Measurements from ENCODE around the gene RAB10. TPM values are rescaled to one million over a fixed set of nuclear protein-coding genes. Genes with fewer than 3 reads are reported as not detected.
A peak's percentile ranks its signal among the peaks of the same experiment; 100 is the strongest.
"Not testable (repeated sequence)": the region's sequence is repeated elsewhere in the genome, so short reads cannot be mapped to it uniquely, and the experiment has no call there.

The RAB10 gene
- polyA plus RNA-seq, 3 donors from 2014 or later = 69.9 to 85.2 (median 80.5) TPM

DNA sequence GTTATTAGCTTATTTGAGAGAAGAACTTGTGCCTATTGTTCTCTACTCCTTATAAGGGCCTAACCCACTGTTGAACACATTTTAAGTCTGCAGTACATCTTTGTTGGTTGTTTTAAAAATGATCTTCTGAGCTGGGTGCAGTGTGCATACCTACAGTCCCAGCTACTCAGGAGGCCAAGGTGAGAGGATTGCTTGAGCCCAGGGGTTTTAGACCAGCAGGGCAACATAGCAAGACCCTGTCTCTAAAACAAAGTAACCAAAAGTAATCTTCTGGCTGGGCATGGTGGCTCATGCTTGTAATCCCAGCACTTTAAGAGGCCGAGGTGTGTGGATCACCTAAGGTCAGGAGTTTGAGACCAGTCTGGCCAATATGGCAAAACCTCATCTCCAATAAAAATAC is 25.8 kb upstream of the RAB10 start:
- Mint-ChIP-seq H3K27ac (no peak overlapping the region), H3K4me3 (no peak overlapping the region), H3K27me3 (ENCODE audit: low read depth in 3 of 3) (peaks cover 1 to 4% (median 1%) of the 10 kb centered on the region in 3 donors), H3K36me3 (no peaks in the 10 kb centered on the region), H3K9me3 (no peaks in the 10 kb centered on the region), H3K4me1 (no peaks in the 10 kb centered on the region)
- no peak for DNase-seq

DNA sequence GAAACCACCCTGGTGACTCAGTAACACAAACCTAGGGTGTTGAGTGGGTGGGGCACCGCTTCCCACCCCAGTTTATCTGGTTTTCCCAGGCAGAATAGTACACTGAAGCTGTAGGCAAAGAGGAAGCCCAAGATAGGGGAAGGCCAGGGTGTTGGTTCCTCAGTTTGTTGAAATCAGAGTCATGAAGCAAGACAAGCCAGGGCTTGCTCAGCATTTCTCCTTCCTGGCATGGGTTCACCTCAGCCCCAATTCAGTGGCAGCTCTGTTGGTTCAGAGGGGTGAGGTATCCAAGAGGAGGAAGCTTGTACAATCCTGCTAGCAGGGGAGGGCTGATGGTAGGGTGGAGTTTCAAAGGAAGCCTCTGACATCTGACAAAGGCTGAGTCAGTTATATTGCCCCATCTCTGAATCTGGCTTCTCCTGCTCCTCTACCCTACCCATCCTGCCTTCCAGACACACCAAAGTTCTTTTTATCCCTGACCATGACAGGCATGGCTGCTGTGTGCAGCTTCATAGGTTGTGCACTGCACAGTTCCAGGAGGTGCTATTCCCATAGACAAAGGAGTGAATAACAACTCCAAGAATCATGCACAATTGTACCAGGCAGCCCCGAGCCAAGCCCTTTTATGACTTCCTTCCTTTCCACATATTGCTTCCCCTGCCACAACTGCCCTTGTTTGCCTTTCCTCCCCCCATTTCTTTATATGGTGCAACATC is 24.9 kb upstream of the RAB10 start:
- Mint-ChIP-seq H3K27ac (no peak overlapping the region), H3K9me3 (no peaks in the 10 kb centered on the region), H3K4me3 (no peak overlapping the region), H3K27me3 (ENCODE audit: low read depth in 3 of 3) (peaks cover 0 to 2% (median 0%) of the 10 kb centered on the region in 3 donors), H3K4me1 (no peaks in the 10 kb centered on the region), H3K36me3 (no peaks in the 10 kb centered on the region)
- DNase-seq = peak in 1 of 3 donors; percentile 6

DNA sequence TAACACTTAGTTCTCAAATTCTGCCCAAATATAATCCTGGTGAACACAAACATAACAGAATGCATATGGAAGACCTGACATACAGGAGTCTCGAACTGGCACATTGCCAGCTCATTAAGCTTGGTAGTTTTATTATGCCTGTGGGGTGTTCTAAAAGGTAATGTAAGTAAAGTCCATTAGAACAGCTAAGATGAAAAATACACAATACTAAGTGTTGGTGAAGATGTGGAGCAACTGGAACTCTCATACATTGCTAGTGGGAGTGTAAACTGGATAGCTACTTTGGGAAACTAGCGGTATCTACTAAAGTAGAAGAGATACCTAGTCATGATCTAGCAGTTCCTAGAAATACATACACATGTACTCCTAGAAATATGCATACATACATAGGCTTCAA is 24.3 kb upstream of the RAB10 start:
- Mint-ChIP-seq H3K27me3 (ENCODE audit: low read depth in 3 of 3) (peaks cover 0 to 2% (median 0%) of the 10 kb centered on the region in 3 donors), H3K36me3 (no peaks in the 10 kb centered on the region), H3K9me3 (no peaks in the 10 kb centered on the region), H3K4me1 (no peaks in the 10 kb centered on the region), H3K27ac (no peak overlapping the region), H3K4me3 (no peak overlapping the region)
- DNase-seq = no peak

DNA sequence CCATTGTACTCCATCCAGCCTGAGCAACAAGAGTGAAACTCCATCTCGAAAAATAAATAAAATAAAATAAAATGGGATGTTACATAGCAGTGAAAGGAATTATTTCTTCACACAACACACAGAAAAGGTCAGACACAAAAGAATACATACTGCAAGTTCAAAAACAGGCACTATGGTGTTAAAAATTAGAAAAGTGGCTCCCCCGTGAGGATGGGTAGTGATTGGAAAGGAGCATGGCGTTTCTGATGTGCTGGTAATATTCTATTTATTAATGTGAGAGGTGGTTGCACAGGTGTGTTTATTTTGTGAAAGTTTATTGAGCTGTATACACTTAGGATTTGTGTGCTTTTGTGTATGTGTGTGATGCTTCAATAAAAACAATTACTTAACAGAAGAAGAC is 22.9 kb upstream of the RAB10 start:
- peaks cover 0 to 3% (median 0%) of the 10 kb centered on the region in 3 donors for H3K27me3 Mint-ChIP-seq (ENCODE audit: low read depth in 3 of 3)
- H3K4me1 Mint-ChIP-seq = no peaks in the 10 kb centered on the region
- H3K27ac Mint-ChIP-seq = no peak overlapping the region
- no peak overlapping the region for H3K4me3 Mint-ChIP-seq
- H3K36me3 Mint-ChIP-seq = no peaks in the 10 kb centered on the region
- H3K9me3 Mint-ChIP-seq = no peaks in the 10 kb centered on the region
- no peak for DNase-seq

DNA sequence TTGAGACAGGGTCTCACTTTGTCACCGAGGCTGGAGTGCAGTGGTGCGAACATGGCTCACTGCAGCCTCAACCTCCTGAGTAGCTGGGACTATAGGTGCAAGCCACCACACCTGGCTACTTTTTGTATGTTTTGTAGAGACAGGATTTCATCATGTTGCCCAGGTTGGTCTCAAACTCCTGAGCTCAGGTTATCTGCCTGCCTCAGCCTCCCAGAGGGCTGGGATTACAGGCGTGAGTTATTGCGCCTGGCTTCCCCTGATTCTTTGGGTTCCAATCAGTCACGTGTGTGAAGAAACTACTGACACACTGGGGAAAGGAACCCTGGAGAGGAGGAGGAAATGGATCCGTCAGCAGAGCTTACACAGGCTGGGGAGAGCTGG is 22.3 kb upstream of the RAB10 start:
- Mint-ChIP-seq H3K27me3 (ENCODE audit: low read depth in 3 of 3) (peaks cover 0 to 3% (median 0%) of the 10 kb centered on the region in 3 donors), H3K4me3 (no peak overlapping the region), H3K27ac (no peak overlapping the region), H3K4me1 (no peaks in the 10 kb centered on the region), H3K36me3 (no peaks in the 10 kb centered on the region), H3K9me3 (no peaks in the 10 kb centered on the region)
- no peak for DNase-seq

- no peaks in the 10 kb centered on the region for H3K9me3 Mint-ChIP-seq
- H3K36me3 Mint-ChIP-seq = no peaks in the 10 kb centered on the region
- H3K27ac Mint-ChIP-seq = no peak overlapping the region
- no peaks in the 10 kb centered on the region for H3K4me1 Mint-ChIP-seq
- no peak for DNase-seq
- peaks cover 0 to 3% (median 0%) of the 10 kb centered on the region in 3 donors for H3K27me3 Mint-ChIP-seq (ENCODE audit: low read depth in 3 of 3)
- H3K4me3 Mint-ChIP-seq = no peak overlapping the region
Measured at GRCh38 chr2:26011990-26012856, 21.7 kb upstream of the RAB10 start.

DNA sequence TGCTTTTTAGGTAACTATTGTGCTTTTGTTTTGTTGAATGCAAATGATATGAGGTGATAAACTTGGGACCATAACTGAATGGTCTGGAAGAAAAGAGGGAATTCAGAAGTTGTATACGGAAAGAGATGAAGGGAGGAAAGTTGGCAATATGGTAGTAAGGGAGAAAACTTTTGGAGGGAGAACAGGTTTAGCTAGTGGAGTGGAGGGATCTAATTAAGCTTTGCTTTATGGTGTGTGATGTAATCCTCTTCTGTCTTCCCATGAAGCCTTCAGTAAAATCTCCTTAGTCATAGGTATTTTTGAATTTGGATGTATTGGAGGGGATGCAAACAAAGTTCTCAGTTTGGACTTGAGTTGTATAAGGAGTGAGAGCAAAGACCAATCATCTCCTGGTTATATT is 20.2 kb upstream of the RAB10 start:
- Mint-ChIP-seq H3K4me3 (no peak overlapping the region), H3K4me1 (no peaks in the 10 kb centered on the region), H3K27ac (no peak overlapping the region), H3K27me3 (ENCODE audit: low read depth in 3 of 3) (peaks cover 0 to 3% (median 0%) of the 10 kb centered on the region in 3 donors), H3K9me3 (no peaks in the 10 kb centered on the region), H3K36me3 (no peaks in the 10 kb centered on the region)
- DNase-seq = no peak

GRCh38 chr2:26016012-26016705 is 17.7 kb upstream of the RAB10 start:
- Mint-ChIP-seq H3K9me3 (no peaks in the 10 kb centered on the region), H3K36me3 (no peaks in the 10 kb centered on the region), H3K4me1 (no peaks in the 10 kb centered on the region), H3K27me3 (ENCODE audit: low read depth in 3 of 3) (peaks cover 0 to 5% (median 0%) of the 10 kb centered on the region in 3 donors), H3K27ac (no peak overlapping the region), H3K4me3 (no peak overlapping the region)
- DNase-seq = no peak

DNA sequence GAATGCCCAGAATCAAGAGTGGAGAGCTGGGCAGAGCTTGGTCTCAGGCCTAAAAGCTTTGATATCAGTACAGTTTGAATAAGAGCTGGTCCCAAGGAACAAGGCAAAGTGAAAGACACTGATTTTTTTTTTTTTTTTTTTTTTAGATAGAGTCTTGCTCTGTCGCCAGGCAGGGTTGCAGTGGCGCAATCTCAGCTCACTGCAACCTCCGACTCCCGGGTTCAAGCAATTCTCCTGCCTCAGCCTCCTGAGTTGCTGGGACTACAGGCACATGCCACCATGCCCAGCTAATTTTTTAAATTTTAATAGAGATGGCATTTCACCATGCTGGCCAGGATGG is 17.2 kb upstream of the RAB10 start:
- not testable (repeated sequence) for H3K27me3 Mint-ChIP-seq (ENCODE audit: low read depth in 3 of 3); H3K9me3 Mint-ChIP-seq; H3K27ac Mint-ChIP-seq; DNase-seq; H3K4me3 Mint-ChIP-seq; H3K4me1 Mint-ChIP-seq; H3K36me3 Mint-ChIP-seq

DNA sequence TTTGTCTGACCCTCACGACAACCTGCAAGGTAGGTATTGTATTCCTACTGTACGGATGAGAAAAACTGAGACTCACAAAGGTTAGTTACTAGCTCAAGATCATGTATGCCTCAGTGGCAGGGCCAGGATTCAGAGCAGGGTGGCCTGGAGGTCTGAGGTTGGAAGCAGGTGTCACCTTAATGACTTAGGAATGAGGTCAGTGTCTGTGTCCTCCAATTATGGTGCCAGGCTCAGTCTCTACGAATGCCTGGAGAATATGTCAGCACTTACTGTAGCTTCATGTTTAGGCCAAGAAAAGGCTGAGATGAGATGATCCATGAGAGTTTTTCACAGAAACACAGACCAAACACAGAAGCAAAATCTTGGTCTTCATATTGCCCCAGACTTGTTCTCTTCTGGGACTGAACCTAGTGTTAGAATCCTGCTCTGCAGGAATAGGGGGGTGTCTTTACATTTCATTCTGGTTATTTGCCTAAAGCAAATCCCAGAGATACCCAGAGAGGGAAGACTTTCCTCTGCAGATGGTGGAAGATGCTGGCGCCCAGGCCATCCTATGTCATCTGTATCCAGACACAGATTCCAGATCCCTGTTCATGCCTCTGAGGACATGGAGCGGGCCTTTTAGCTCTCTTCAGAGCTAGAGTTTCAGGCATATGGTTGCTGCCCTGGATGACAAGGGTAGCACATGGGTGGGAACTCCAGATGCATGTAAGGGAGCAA is 16.3 kb upstream of the RAB10 start:
- peaks cover 0 to 5% (median 0%) of the 10 kb centered on the region in 3 donors for H3K27me3 Mint-ChIP-seq (ENCODE audit: low read depth in 3 of 3)
- DNase-seq = no peak
- no peaks in the 10 kb centered on the region for H3K9me3 Mint-ChIP-seq
- no peak overlapping the region for H3K27ac Mint-ChIP-seq
- H3K36me3 Mint-ChIP-seq = no peaks in the 10 kb centered on the region
- H3K4me1 Mint-ChIP-seq = no peaks in the 10 kb centered on the region
- H3K4me3 Mint-ChIP-seq = no peak overlapping the region

GRCh38 chr2:26018184-26019055 is 15.5 kb upstream of the RAB10 start:
- Mint-ChIP-seq H3K27me3 (ENCODE audit: low read depth in 3 of 3) (peaks cover 0 to 3% (median 0%) of the 10 kb centered on the region in 3 donors), H3K4me1 (no peaks in the 10 kb centered on the region), H3K9me3 (no peaks in the 10 kb centered on the region), H3K27ac (no peak overlapping the region), H3K36me3 (no peaks in the 10 kb centered on the region), H3K4me3 (no peak overlapping the region)
- DNase-seq = no peak

GRCh38 chr2:26020231-26020640 is 13.6 kb upstream of the RAB10 start:
- DNase-seq = no peak
- H3K27me3 Mint-ChIP-seq (ENCODE audit: low read depth in 3 of 3) = peaks cover 0 to 3% (median 0%) of the 10 kb centered on the region in 3 donors
- H3K4me1 Mint-ChIP-seq = no peaks in the 10 kb centered on the region
- H3K4me3 Mint-ChIP-seq = no peak overlapping the region
- no peaks in the 10 kb centered on the region for H3K36me3 Mint-ChIP-seq
- no peak overlapping the region for H3K27ac Mint-ChIP-seq
- no peaks in the 10 kb centered on the region for H3K9me3 Mint-ChIP-seq

DNA sequence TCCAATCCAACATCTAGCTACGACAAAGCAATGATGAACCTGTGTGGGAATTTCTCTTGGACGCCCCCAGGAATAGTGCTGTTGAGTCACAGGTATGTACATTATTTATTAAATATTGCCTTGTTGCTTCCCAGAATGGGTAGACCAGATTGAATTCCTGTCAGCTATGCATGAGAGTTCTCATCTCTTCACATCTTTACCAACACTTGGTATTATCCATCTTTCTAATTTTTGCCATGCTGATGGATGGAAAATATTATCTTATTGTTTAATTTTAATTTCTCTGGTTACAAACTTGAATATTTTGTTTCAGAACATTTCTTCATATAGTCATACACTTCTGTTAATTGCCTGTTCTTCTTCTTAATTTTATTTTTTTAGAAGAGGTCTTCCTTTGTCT is 9.6 kb upstream of the RAB10 start:
- Mint-ChIP-seq H3K4me1 (no peaks in the 10 kb centered on the region), H3K9me3 (no peaks in the 10 kb centered on the region), H3K36me3 (no peaks in the 10 kb centered on the region), H3K27ac (no peak overlapping the region), H3K27me3 (ENCODE audit: low read depth in 3 of 3) (peaks cover 0 to 5% (median 1%) of the 10 kb centered on the region in 3 donors), H3K4me3 (no peak overlapping the region)
- DNase-seq = no peak
